ENCODE data around the gene KDM7A. TPM values are rescaled to one million over a fixed set of nuclear protein-coding genes. Genes with fewer than 3 reads are reported as not detected.

KDM7A gene
- total and polyA plus RNA-seq, 9 of the 15 experiments (the other 6 are each of a cell fraction or from before 2014, with no cell fraction given), result 0.90 to 8.4 (median 7.0) TPM

- TF ChIP-seq UBTF (IDR thresholded peaks at IDR 0.05; ENCODE audit: borderline replicate concordance in 1 of 2, low read depth in 2 of 2, low read length in 2 of 2), result peak in 1 of 2 experiments; percentile 97; a peak in 3 of 4 replicates
- no peak for TF ChIP-seq FOXJ3 (CRISPR knock-in tag; IDR thresholded peaks at IDR 0.05)
- 0 out of 2 replicates have a peak, but pooled peaks have one; percentile 48 for TF ChIP-seq TAF7 (tag; IDR thresholded peaks at IDR 0.05)
- no peak for TF ChIP-seq CREBBP (IDR thresholded peaks at IDR 0.05; ENCODE audit: low read depth, low read length)
- TF ChIP-seq ZKSCAN8 (CRISPR knock-in tag; IDR thresholded peaks at IDR 0.05), result no peak
- TF ChIP-seq MAFK (IDR thresholded peaks at IDR 0.05; ENCODE audit: low read length), result no peak
- TF ChIP-seq ZFPM2 (CRISPR knock-in tag; IDR thresholded peaks at IDR 0.05), result peak; percentile 74; the same call in 1 of the 2 replicates
- peak; percentile 94; the same call in 1 of the 2 replicates for TF ChIP-seq FOXK1 (CRISPR knock-in tag; IDR thresholded peaks at IDR 0.05; ENCODE audit: borderline replicate concordance)
- TF ChIP-seq NONO (IDR thresholded peaks at IDR 0.05; ENCODE audit: low read depth in 2 of 2, low read length in 1 of 2), result peak; percentile 76 to 94
- no peak for TF ChIP-seq PCBP2 (IDR thresholded peaks at IDR 0.05; ENCODE audit: low read depth, low read length, poor library complexity, severe bottlenecking)
- no peak for TF ChIP-seq DNMT1 (IDR thresholded peaks at IDR 0.05)
- peak; percentile 19 for TF ChIP-seq CHD1 (IDR thresholded peaks at IDR 0.05; ENCODE audit: low read length)
- TF ChIP-seq ZNF124 (CRISPR knock-in tag; IDR thresholded peaks at IDR 0.05), result no peak
- TF ChIP-seq FOXK2 (conservative IDR thresholded peaks at IDR 0.05 in 1 of 2, IDR thresholded peaks at IDR 0.05 in 1 of 2; ENCODE audit: low read depth in 2 of 2), result peak in 1 of 2 experiments; percentile 43; a peak in 1 of 4 replicates
- TF ChIP-seq ZMIZ1 (IDR thresholded peaks at IDR 0.05; ENCODE audit: low read depth in 2 of 2, low read length in 2 of 2), result 0 out of 4 replicates have a peak, but pooled peaks of 1 of the 2 experiments have one; percentile 19
- TF ChIP-seq TRIM24 (IDR thresholded peaks at IDR 0.05), result peak; percentile 42 to 90; a peak in 3 of 4 replicates
- TF ChIP-seq CBFB (CRISPR knock-in tag; IDR thresholded peaks at IDR 0.05), result no peak
- TF ChIP-seq ARHGAP35 (IDR thresholded peaks at IDR 0.05; ENCODE audit: partially characterized antibody), result no peak
- peak; percentile 96 for TF ChIP-seq CCNT2 (IDR thresholded peaks at IDR 0.05; ENCODE audit: borderline replicate concordance, extremely low read depth, insufficient read length, low read depth, low read length)
- TF ChIP-seq OTX1 (CRISPR knock-in tag; IDR thresholded peaks at IDR 0.05), result no peak
- TF ChIP-seq ZZZ3 (IDR thresholded peaks at IDR 0.05), result no peak
- TF ChIP-seq KLF1 (tag; IDR thresholded peaks at IDR 0.05), result peak; percentile 74
- TF ChIP-seq ZNF507 (tag; conservative IDR thresholded peaks at IDR 0.05), result no peak
These were observed 114.1 kb downstream of the KDM7A start, which contains the start of gene PARP12 (continued) for GRCh38 chr7:140062528-140063299.

Measured in K562 (cell line).